ENCODE results near the gene RERE.

DNA sequence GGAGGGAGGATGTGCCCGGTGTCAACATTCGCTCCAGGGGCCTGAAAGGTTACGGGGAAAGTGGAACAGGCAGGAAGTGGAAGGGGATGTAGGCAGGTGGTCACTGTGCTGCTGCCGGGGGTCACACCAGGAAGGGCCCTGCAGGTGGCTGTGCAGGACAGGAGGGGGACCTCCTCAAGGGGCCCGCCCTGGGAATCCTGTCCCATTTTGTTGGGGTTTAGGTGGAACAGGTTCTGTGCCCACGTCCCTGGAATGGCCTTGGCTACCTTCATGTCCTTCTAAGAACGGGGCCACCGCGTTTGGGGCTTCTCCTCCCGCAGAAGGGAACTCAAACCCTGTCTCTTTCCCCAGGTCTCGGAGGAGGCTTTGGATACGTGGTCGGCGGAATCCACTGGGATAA is 487.6 kb downstream of the RERE start:
- TF ChIP-seq, protein P1, sequence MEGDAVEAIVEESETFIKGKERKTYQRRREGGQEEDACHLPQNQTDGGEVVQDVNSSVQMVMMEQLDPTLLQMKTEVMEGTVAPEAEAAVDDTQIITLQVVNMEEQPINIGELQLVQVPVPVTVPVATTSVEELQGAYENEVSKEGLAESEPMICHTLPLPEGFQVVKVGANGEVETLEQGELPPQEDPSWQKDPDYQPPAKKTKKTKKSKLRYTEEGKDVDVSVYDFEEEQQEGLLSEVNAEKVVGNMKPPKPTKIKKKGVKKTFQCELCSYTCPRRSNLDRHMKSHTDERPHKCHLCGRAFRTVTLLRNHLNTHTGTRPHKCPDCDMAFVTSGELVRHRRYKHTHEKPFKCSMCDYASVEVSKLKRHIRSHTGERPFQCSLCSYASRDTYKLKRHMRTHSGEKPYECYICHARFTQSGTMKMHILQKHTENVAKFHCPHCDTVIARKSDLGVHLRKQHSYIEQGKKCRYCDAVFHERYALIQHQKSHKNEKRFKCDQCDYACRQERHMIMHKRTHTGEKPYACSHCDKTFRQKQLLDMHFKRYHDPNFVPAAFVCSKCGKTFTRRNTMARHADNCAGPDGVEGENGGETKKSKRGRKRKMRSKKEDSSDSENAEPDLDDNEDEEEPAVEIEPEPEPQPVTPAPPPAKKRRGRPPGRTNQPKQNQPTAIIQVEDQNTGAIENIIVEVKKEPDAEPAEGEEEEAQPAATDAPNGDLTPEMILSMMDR (IDR thresholded peaks at IDR 0.05), result no peak
- no peak for TF ChIP-seq POLR2A (IDR thresholded peaks at IDR 0.05)

Measured in heart left ventricle (tissue), 13 donors.